Measurements from ENCODE around the gene ZBTB7C. TPM values are rescaled to one million over a fixed set of nuclear protein-coding genes. Genes with fewer than 3 reads are reported as not detected.

ZBTB7C gene
- polyA plus RNA-seq, 1 of the 3 experiments (the other 2 are of a cell fraction): 0.05 TPM

GRCh38 chr18:48390641-48391040 lies 18.5 kb downstream of the ZBTB7C start:
- no peaks in the 10 kb centered on the region for H3K9me2 ChIP-seq
- no peak overlapping the region for H3K4me3 ChIP-seq (ENCODE audit: low read depth in 2 of 2, low read length in 1 of 2)
- no peaks in the 10 kb centered on the region for H3K9me3 ChIP-seq
- H3K27ac ChIP-seq (ENCODE audit: low read depth in 2 of 2, low read length in 1 of 2): no peak overlapping the region
- no peak overlapping the region for H3K9ac ChIP-seq
- H3K36me3 ChIP-seq (replicated peaks in 1 of 2; ENCODE audit: control insufficient read depth in 1 of 2, insufficient read depth in 2 of 2, low read length in 1 of 2): no peaks in the 10 kb centered on the region
- H3F3A ChIP-seq (replicated peaks; ENCODE audit: insufficient read depth): no peaks in the 10 kb centered on the region
- H3K4me1 ChIP-seq (ENCODE audit: control insufficient read depth in 1 of 2, insufficient read depth in 2 of 2, low read depth in 1 of 2, low read length in 1 of 2): peaks cover 0 to 6% of the 10 kb centered on the region in 2 experiments; a peak in 1 of 4 replicates
- H3K27me3 ChIP-seq (ENCODE audit: insufficient read depth): peaks cover 10% of the 10 kb centered on the region; the same call in 1 of the 2 replicates
- no peak overlapping the region for H3K4me2 ChIP-seq
- TF ChIP-seq EZH2phosphoT487 (IDR thresholded peaks at IDR 0.05; ENCODE audit: borderline replicate concordance, low read depth) (no peak), TEAD4 (IDR thresholded peaks at IDR 0.05; ENCODE audit: borderline replicate concordance, insufficient read depth) (no peak), RFX5 (IDR thresholded peaks at IDR 0.05; ENCODE audit: low read length) (no peak), REST (IDR thresholded peaks at IDR 0.05; ENCODE audit: low read depth, low read length) (no peak), CTCF (IDR thresholded peaks at IDR 0.05) (no peak), ZBTB33 (IDR thresholded peaks at IDR 0.05; ENCODE audit: borderline replicate concordance, low read depth) (no peak), PBX3 (IDR thresholded peaks at IDR 0.05) (no peak), RAD21 (IDR thresholded peaks at IDR 0.05; ENCODE audit: low read length) (no peak), CHD2 (IDR thresholded peaks at IDR 0.05; ENCODE audit: low read length, partially characterized antibody) (no peak), NRF1 (IDR thresholded peaks at IDR 0.05; ENCODE audit: low read depth, low read length) (no peak), FOXJ3 (CRISPR knock-in tag; IDR thresholded peaks at IDR 0.05) (no peak), MXI1 (IDR thresholded peaks at IDR 0.05; ENCODE audit: low read depth, low read length) (no peak), TCF12 (IDR thresholded peaks at IDR 0.05) (no peak), TAF1 (IDR thresholded peaks at IDR 0.05; ENCODE audit: borderline replicate concordance, low read depth, low read length) (no peak), SMC3 (IDR thresholded peaks at IDR 0.05; ENCODE audit: low read depth, low read length) (no peak), SIN3A (IDR thresholded peaks at IDR 0.05; ENCODE audit: borderline replicate concordance, low read depth, low read length) (no peak), RCOR1 (IDR thresholded peaks at IDR 0.05; ENCODE audit: low read length) (no peak), EP300 (IDR thresholded peaks at IDR 0.05; ENCODE audit: borderline replicate concordance in 1 of 2, low read depth in 1 of 2, low read length in 1 of 2) (no peak)
- 73% methylated on average over 3 of the region's 5 CpGs for WGBS (ENCODE audit: low lambda C conversion rate)
- POLR2A ChIA-PET: no interaction called here
- no peaks in the 10 kb centered on the region for H4K20me1 ChIP-seq (ENCODE audit: insufficient read depth)
- H2AFZ ChIP-seq (ENCODE audit: low read depth): no peak overlapping the region
- CTCF ChIA-PET: interaction anchor here (0.7 to 1.6 kb wide), 6 partner anchors 13 to 160 kb away, joined by 3 to 5 read pairs (median 4); no protein-coding TSS in a partner anchor
- no peak for DNase-seq
- no peaks in the 10 kb centered on the region for H3K79me2 ChIP-seq (ENCODE audit: insufficient read depth)

Measured in SK-N-SH (cell line).